Muscle of leg (tissue), 11 donors: ENCODE data around the gene DCANP1. TPM values are rescaled to one million over a fixed set of nuclear protein-coding genes. Genes with fewer than 3 reads are reported as not detected.

Source experiments
- DNase-seq: peaks from one replicate; pipeline ENCODE4 v3.0.0; 2013
- H3K27ac ChIP-seq: one replicate; pipeline ENCODE4 v1.5.1; 2013; ENCODE audit warnings: mild to moderate bottlenecking, low read length, control low read depth
- H3K27me3 ChIP-seq: one replicate; pipeline ENCODE4 v1.6.1; 2013; ENCODE audit warnings: low read length; ENCODE audit not compliant: control insufficient read depth, insufficient read depth
- H3K36me3 ChIP-seq: one replicate; pipeline ENCODE4 v1.6.1; 2013; ENCODE audit warnings: low read length; ENCODE audit not compliant: control insufficient read depth, insufficient read depth
- H3K4me1 ChIP-seq: one replicate; pipeline ENCODE4 v1.6.1; 2013; ENCODE audit warnings: low read length; ENCODE audit not compliant: control insufficient read depth, insufficient read depth
- H3K4me3 ChIP-seq: one replicate; pipeline ENCODE4 v1.5.1; 2013; ENCODE audit warnings: low read length, control low read depth
- H3K9me3 ChIP-seq: replicated peaks from 2 replicates; pipeline ENCODE4 v1.6.1; 2013; ENCODE audit warnings: low read depth, low read length; ENCODE audit not compliant: control insufficient read depth
- WGBS: methylation state at CpG from one replicate; pipeline ENCODE4 v1.1.5; 2013; ENCODE audit warnings: missing lambda C conversion rate; ENCODE audit not compliant: insufficient coverage; 5-methylcytosine and 5-hydroxymethylcytosine counted together
- polyA plus RNA-seq, 8 donors: library from polyadenylated mRNA; unstranded; fragments of 120-200 nt; gene quantifications; one replicate each; pipeline versions ENCODE4 v1.2.1 to v1.2.3, GENCODE V29; 2013; ENCODE audit warnings: inconsistent platforms in 1 of 8, low replicate concordance in 1 of 8; ENCODE audit not compliant: insufficient read length in 8 of 8, insufficient read depth in 1 of 8
- total RNA-seq: library from RNA; stranded (reverse); fragments of 120-200 nt; gene quantifications from one replicate; pipeline ENCODE4 v1.2.4, GENCODE V29; 2013

Gene DCANP1
- total and polyA plus RNA-seq, 9 donors: 0.06 to 0.21 (median 0.10) TPM; not detected in 5

GRCh38 chr5:135442431-135443160 is 4.6 kb downstream of the DCANP1 start:
- peaks cover 2% of the 10 kb centered on the region for H3K27me3 ChIP-seq
- peak; percentile 53 for DNase-seq
- no peak overlapping the region for H3K4me3 ChIP-seq
- H3K9me3 ChIP-seq: no peaks in the 10 kb centered on the region
- H3K4me1 ChIP-seq: peaks cover 86% of the 10 kb centered on the region
- peak overlapping the region; percentile 79 for H3K27ac ChIP-seq
- no peaks in the 10 kb centered on the region for H3K36me3 ChIP-seq
- WGBS: 53% methylated on average over 5 of the region's 8 CpGs

- Histone ChIP-seq H3K4me3 (no peak overlapping the region), H3K27me3 (peaks cover 2% of the 10 kb centered on the region), H3K9me3 (no peaks in the 10 kb centered on the region), H3K27ac (peak overlapping the region; percentile 79), H3K4me1 (peaks cover 93% of the 10 kb centered on the region), H3K36me3 (no peaks in the 10 kb centered on the region)
- DNase-seq: no peak
- WGBS: 83% methylated on average over 2 of the region's 4 CpGs
Observed at GRCh38 chr5:135441919-135442318, 5.2 kb downstream of the DCANP1 start.

GRCh38 chr5:135441350-135441831 is 5.8 kb downstream of the DCANP1 start:
- Histone ChIP-seq H3K4me1 (peaks cover 93% of the 10 kb centered on the region), H3K27me3 (peaks cover 3% of the 10 kb centered on the region), H3K36me3 (no peaks in the 10 kb centered on the region), H3K9me3 (no peaks in the 10 kb centered on the region), H3K27ac (peak overlapping the region; percentile 79), H3K4me3 (no peak overlapping the region)
- peak; percentile 88 for DNase-seq
- WGBS: 14% methylated on average over 8 of the region's 11 CpGs

- 21% methylated on average over 2 of the region's 6 CpGs for WGBS
- peaks cover 91% of the 10 kb centered on the region for H3K4me1 ChIP-seq
- H3K9me3 ChIP-seq: no peaks in the 10 kb centered on the region
- peaks cover 3% of the 10 kb centered on the region for H3K27me3 ChIP-seq
- DNase-seq: peak; percentile 77
- H3K36me3 ChIP-seq: no peaks in the 10 kb centered on the region
- H3K4me3 ChIP-seq: no peak overlapping the region
- H3K27ac ChIP-seq: peak overlapping the region; percentile 68
Observed at GRCh38 chr5:135440916-135441315, 6.2 kb downstream of the DCANP1 start.

GRCh38 chr5:135439231-135440205 is 7.6 kb downstream of the DCANP1 start:
- H3K4me3 ChIP-seq: no peak overlapping the region
- WGBS: 23% methylated on average over 8 of the region's 11 CpGs
- peak overlapping the region; percentile 57 for H3K27ac ChIP-seq
- H3K9me3 ChIP-seq: no peaks in the 10 kb centered on the region
- peaks cover 91% of the 10 kb centered on the region for H3K4me1 ChIP-seq
- peak; percentile 79 for DNase-seq
- H3K36me3 ChIP-seq: no peaks in the 10 kb centered on the region
- H3K27me3 ChIP-seq: peaks cover 3% of the 10 kb centered on the region

- Histone ChIP-seq H3K27me3 (peaks cover 5% of the 10 kb centered on the region), H3K4me3 (no peak overlapping the region), H3K9me3 (no peaks in the 10 kb centered on the region), H3K36me3 (no peaks in the 10 kb centered on the region), H3K27ac (peak overlapping the region; percentile 82), H3K4me1 (peaks cover 91% of the 10 kb centered on the region)
- 55% methylated on average over 3 of the region's 10 CpGs for WGBS
- no peak for DNase-seq
Observed at GRCh38 chr5:135438636-135439221, 8.4 kb downstream of the DCANP1 start.

- Histone ChIP-seq H3K4me3 (no peak overlapping the region), H3K27ac (peak overlapping the region; percentile 82), H3K9me3 (no peaks in the 10 kb centered on the region), H3K27me3 (peaks cover 5% of the 10 kb centered on the region), H3K36me3 (no peaks in the 10 kb centered on the region), H3K4me1 (peaks cover 85% of the 10 kb centered on the region)
- peak; percentile 91 for DNase-seq
- 1% methylated on average over 7 of the region's 13 CpGs for WGBS
Observed at GRCh38 chr5:135437796-135438560, 9.2 kb downstream of the DCANP1 start.

GRCh38 chr5:135437422-135437795 is 9.7 kb downstream of the DCANP1 start:
- H3K4me3 ChIP-seq: no peak overlapping the region
- peak; percentile 62 for DNase-seq
- WGBS: 59% methylated on average over 3 of the region's 7 CpGs
- H3K9me3 ChIP-seq: no peaks in the 10 kb centered on the region
- peaks cover 80% of the 10 kb centered on the region for H3K4me1 ChIP-seq
- H3K27me3 ChIP-seq: peaks cover 5% of the 10 kb centered on the region
- no peaks in the 10 kb centered on the region for H3K36me3 ChIP-seq
- H3K27ac ChIP-seq: peak overlapping the region; percentile 82

GRCh38 chr5:135436951-135437418 is 10.2 kb downstream of the DCANP1 start:
- WGBS: no CpG with 5 or more reads among the region's 7 CpGs
- H3K27me3 ChIP-seq: peaks cover 5% of the 10 kb centered on the region
- H3K27ac ChIP-seq: peak overlapping the region; percentile 82
- no peak overlapping the region for H3K4me3 ChIP-seq
- DNase-seq: no peak
- H3K36me3 ChIP-seq: no peaks in the 10 kb centered on the region
- no peaks in the 10 kb centered on the region for H3K9me3 ChIP-seq
- peaks cover 75% of the 10 kb centered on the region for H3K4me1 ChIP-seq
